Hepatic stellate cell (primary cell): Measurements from ENCODE around the gene PET100.

ENCODE experiments used
- DNase-seq: peaks from one replicate; pipeline ENCODE4 v3.0.0; 2011; ENCODE audit warnings: low spot score

Gene PET100

GRCh38 chr19:7612282-7613274, 17.0 kb upstream of the PET100 start:
- DNase-seq: no peak

DNA sequence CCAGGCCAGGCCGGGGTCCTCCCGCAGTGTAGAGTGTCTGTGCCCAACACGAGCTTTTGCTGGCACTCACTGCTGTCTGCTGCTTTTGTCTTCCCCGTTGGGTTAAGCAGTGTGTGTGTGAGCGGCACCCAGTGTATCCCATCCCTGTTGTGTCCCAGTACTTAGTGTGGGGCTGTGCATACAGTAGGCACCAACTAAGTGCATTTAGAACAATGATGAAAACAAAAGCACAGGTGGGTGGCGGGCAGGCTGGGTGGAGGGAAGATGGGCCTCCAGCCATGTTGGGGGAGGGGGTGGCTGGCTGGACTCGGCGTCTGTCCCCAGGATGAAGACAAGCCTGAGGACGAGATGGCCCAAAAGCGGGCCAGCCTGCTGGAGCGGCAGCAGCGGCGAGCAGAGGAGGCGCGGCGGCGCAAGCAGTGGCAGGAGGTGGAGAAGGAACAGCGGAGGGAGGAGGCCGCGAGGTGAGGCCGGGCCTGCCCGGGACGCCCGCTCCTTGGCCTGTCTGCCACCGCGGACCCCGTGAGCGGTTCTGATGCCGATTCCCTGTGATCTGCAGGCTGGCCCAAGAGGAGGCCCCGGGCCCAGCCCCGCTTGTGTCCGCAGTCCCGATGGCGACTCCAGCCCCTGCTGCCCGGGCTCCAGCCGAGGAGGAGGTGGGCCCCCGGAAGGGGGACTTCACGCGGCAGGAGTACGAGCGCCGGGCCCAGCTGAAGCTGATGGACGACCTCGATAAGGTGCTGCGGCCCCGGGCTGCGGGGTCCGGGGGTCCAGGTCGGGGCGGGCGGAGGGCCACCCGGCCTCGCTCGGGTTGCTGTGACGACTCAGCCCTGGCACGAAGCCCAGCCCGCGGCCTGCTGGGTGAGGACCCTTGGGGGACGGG, 14.5 kb upstream of the PET100 start:
- DNase-seq: no peak

- no peak for DNase-seq
Measured at GRCh38 chr19:7617172-7617571, 12.4 kb upstream of the PET100 start.

DNA sequence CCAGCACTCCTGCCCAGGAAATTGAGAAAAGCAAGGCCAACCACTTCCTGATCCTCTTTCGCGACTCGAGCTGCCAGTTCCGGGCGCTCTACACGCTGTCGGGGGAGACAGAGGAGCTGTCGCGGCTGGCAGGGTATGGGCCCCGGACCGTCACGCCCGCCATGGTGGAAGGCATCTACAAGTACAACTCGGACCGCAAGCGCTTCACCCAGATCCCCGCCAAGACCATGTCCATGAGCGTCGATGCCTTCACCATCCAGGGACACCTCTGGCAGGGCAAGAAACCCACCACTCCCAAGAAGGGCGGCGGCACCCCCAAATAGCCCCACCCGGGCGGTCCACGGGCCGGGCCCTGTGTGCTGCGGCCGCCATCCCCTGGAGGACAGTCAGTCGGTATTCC, 11.9 kb upstream of the PET100 start:
- DNase-seq: no peak

DNA sequence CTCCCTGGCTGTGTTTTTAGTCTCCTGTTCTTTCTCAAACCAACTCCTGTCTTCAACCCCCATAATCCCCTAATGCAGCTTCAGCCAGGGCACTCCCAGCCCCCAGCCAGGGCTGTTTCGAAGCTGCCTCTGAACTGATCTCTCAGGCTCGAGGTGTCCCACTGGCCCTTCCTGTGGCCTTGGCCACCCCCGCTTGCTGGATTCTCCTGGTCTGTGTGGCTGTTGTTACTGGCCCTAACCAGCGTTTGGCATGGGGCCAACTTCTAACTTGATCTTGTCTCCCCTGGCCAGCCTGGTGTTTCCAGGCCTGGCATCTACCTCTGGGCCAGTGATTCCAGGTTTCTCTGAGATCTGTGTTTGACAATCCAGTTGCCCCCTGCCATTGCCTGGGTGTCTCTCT, 11.2 kb upstream of the PET100 start:
- no peak for DNase-seq

DNA sequence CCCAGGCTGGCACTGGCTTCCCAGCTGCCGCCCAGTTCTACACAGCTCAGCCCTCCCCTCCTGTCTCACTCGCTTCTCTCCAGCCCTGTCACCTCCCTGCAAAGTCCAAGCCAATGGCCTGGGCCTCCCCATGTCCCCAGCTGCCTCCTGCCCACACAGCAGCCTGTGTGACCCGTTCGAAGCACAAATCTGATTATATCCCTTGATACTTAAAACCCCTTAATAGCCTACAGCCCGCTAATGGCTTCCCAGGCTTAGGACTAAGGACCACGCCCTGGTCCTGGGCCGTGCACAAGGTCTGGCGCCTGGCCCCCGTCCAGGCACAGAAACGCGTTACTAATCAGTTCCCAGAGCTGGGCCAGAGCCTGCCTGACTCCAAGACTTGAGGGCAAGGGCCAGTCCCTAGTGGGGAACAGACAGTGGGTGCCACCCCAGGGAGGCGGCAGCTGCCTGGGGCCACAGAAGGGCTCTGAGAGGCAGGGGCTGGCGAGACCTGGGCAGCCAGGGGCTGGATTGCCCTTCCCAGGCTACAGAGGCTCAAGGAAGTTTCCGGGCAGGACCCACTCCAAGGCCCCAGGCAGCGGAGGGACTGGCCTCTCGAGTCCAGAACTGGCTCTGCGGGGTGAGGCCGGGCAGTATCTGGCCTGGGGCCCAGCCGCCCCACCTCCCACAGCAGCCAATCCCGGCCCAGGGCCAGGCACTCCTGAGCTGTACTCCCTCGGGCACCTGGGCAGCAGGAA, 10.7 kb upstream of the PET100 start:
- no peak for DNase-seq

GRCh38 chr19:7619671-7620441, 9.7 kb upstream of the PET100 start:
- no peak for DNase-seq

DNA sequence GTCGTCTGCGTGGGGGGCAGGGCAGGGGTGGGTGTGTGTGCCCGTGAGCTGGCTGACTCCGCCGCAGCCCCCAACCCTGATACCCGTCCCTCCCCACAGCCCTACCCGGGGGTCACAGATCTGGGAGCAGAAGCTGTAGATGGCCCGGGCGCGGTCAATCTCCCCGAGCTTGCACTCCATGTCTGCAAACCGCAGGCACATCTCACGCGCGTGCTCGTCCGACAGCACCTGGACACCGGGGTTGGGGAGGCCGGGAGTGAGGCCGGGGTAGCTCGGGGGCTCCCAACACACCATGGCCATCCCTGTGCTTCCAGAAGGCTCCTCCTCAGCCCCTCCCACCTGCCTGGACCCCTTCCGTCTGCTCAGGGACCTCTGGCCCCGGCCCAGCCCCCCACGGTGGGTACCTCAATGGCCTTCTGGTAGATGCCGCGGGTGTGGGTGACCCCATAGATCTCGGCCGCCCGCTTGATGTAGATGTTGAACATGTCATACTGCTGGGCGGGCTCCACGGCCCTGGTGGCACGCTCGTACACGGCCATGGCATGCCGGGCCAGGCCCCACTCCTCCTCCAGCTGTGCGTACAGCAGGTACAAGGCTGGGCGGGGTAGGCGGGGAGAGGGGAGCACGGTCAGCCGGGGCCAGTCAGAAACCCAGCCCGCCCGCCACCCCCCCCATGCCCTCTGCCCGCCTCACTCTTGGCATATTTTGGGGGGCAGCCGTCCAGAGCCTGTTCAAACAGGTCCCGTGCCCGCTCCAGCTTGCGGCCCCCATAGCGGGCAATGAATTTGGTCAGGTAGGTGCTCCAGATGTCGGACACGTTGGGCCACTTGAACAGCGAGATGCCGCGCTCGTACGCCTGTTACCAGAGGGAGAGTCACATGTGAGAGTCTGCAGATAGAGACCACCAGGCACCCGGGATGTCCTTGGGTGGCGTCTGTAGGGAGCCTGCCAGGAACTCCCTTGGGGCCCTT, 8.9 kb upstream of the PET100 start:
- no peak for DNase-seq

DNA sequence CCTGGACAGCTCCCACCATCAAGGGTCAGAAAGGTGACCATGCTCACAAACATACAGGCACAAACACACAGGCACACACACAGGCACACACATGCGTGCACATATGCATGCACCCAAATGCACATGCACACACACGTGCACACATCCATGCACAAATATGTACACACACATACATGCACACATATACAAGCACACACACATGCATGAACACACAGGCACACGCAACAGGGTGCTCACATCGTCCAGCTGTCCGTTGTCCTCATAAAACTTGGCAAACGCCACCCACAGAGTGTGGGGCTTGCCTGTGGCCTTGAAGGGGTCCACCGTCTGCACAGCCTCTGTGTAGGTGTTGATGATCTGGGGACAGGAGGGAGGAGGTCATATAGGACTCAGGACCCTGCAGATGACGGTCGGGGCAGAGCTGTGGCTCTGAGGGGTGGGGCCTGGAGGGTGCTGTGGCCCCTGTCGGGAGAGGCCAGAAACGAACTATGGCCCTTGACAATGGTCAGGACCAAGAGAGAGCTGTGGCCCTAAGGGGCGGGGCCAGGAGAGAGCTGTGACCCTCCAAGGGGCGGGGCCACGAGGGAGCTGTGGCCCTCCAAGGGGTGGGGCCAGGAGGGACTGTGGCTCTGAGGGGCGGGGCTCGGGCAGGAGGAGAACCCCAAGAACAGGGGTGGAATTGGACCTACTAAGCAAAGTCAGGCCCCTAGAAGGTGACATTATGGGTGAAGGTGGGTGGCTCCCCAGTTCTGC, 6.5 kb upstream of the PET100 start:
- DNase-seq: no peak

DNA sequence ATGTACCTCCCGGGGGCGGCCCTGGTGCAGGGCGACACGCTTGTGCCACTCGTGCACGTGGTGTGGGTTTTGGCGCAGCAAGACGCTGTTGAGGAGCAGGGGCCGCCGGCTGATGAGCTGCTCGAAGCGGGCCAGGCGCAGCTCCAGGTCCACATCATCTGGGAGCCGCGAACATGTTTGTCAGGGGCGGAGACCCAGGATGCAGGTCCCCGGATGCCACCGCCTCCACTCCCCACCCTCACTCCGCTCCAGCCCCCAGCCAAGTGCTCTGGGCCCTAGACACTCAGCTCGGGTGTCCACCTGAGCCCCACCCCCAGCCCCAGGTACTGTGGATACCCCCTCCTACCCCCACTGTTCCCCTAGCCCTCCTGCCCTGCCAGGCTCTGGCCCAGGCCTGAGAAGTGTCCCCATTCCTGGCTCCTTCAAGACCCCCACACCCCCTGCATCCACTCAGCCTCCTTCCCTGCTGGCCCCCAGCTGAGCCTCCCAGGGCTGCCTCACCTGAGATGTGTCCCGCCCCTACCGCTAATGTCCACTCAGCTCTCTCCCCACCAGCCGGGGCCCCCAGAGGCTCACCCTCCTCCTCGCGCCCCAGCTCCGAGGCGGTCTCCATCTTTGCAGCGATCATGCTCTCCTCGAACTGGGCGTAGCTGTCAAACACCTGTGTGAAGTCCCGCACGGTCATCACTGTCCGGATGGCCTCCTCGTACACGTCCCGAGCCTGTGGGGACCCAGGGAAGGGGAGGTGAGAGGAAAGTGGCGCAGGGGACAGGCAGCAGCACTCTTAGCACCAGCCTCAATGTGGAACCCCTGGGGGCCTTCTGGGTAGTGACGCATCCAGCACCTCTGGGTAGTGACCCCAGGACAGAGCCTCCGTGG, 5.6 kb upstream of the PET100 start:
- DNase-seq: no peak

DNA sequence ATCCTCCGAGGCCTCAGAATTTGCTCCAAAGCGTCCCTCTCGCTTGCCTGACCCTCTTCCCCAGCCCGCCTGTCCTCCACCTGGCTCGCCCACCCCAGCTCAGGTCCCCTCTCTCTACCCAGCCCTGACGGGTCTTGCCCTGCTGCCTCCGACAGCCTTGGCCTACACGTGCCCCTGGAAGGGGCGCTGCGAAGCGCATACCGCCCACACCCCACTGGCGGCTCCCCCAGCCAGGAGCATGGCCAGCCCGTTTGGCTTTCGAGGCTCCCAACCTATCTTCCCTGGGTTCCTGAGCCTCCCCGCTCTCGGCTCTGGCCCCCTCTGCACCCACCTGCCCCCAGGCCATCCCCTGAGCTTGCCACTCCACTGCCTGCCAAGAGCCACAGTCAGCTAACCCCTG, 4.8 kb upstream of the PET100 start:
- no peak for DNase-seq

DNA sequence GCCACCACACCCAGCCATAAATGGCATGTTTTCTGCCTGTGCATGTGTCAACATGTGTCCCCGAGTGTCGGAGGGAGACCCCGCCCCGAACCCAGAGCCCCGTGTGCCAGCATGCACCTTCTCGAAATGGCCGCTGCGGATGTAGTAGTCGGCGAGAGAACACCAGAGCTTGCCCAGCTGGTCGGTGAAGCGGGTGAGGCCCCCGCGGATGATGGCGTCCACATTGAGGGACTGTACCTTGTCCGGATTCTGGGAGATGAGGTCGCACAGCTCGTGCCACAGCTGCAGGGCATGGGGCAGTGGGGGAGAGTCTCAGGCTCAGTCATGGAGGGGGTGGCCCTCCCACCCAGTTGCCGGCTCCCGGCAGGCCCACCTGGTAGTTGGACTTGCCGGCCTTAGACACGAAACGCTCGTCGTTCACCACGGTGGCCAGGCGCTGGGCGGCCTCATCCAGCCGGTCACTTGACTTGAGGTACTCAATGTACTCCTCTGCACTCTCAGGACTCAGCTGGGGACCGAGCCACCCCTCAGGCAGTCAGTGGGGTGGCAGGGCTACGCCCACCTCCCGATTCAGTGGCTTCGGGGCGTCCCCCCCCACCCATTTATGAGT, 3.7 kb upstream of the PET100 start:
- no peak for DNase-seq

- no peak for DNase-seq
Measured at GRCh38 chr19:7627166-7627565, 2.4 kb upstream of the PET100 start.

DNA sequence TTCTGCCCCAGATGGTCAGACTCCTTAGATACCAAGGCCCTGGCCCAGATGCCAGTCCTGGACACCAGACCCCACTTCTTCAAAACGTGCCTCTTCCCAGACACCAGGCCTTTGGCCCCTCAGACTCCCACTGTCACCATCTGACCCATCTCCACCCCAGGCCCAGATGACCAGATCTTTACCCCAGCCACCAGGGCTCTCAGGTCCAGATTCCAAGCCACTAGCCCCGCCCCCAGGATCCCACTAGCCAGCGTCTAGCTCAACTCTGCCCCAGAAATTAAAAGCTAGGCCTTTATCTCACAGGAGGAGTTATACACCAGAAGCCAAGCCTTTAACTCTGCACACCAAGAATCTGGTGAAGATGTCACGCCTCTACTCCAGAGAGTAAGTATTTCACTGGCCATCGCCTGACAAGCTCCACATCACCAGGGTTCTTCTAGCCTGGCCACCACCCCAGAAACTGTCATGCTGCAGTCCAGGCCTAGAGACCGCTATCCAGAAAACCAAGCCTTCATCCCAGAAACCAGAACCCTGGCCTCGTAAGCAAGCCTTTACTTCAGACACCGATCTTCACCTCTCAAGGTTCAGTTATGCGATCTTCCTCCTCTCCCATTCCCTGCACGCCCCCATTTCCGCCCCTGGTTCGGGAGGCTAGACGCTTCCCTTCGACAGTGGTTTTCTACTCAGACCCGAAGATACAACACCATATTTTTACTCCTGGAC, 843 bp upstream of the PET100 start:
- peak; percentile 41 for DNase-seq

GRCh38 chr19:7631577-7631976, 2.0 kb downstream of the PET100 start:
- no peak for DNase-seq

- no peak for DNase-seq
Measured at GRCh38 chr19:7632340-7633203, 3.0 kb downstream of the PET100 start.
